GM12873 (cell line): ENCODE data around the gene USP15.

Experiments
- TF ChIP-seq, protein P1 (sequence below): IDR thresholded peaks from 2 replicates; pipeline ENCODE4 v1.5.1; 2012; ENCODE audit warnings: low read depth, mild to moderate bottlenecking, moderate library complexity, low read length, control low read depth; ENCODE audit not compliant: insufficient read depth; ENCODE audit errors: missing control alignments

The USP15 gene

DNA sequence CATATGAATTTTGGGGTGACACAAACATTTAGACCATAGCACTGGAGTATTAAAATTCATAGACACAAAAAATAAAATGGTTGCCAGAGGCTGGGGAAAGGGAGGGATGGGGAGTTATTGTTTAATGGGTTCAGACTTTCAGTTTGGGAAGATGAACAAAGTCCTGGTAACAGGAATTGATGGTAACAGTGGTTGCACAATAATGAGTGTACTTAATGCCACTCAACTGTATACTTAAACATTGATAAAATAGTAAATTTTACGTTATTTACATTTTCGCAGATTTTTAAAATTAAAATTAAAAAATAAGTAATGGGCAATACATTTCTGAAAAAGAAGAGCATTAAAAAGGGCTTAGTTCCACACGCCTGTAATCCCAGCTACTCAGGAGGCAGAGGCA is 35.6 kb upstream of the USP15 start:
- TF ChIP-seq, protein P1, sequence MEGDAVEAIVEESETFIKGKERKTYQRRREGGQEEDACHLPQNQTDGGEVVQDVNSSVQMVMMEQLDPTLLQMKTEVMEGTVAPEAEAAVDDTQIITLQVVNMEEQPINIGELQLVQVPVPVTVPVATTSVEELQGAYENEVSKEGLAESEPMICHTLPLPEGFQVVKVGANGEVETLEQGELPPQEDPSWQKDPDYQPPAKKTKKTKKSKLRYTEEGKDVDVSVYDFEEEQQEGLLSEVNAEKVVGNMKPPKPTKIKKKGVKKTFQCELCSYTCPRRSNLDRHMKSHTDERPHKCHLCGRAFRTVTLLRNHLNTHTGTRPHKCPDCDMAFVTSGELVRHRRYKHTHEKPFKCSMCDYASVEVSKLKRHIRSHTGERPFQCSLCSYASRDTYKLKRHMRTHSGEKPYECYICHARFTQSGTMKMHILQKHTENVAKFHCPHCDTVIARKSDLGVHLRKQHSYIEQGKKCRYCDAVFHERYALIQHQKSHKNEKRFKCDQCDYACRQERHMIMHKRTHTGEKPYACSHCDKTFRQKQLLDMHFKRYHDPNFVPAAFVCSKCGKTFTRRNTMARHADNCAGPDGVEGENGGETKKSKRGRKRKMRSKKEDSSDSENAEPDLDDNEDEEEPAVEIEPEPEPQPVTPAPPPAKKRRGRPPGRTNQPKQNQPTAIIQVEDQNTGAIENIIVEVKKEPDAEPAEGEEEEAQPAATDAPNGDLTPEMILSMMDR, result no peak

DNA sequence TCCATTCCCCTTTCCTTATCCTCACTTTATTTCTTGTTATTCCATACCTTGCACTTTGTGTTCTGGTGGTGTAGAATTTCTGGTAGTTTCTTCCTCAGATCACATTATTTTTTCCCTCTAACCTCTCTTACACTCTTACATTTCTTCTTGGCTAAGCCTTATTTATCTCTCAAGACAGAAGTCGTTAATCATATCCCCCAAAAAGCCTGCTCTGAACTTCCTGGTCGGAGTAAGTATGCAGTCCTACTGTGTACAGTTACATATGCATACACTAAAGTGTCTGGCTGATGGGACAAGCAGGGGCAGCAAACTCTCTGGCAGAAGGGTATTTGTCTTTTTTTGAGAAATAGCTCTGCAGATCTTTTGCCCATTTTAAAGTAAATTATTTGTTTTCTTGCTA is 33.1 kb upstream of the USP15 start:
- TF ChIP-seq, protein P1, result no peak

DNA sequence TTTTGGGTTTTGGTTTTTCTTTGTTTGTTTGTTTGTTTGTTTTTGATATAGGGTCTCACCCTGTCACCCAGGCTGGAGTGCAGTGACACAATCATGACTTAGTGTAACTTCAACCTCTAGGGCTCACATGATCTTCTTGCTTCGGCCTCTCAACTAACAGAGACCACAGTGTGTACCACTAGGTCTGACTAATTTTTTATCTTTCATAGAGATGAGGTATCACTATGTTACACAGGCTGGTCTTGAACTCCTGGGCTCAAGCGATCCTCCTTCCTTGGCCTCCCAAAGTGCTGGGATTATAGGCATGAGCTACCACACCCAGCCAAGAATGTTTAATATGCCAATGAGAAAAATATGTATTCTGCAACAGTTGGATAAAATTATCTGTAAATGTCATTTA is 29.6 kb upstream of the USP15 start:
- TF ChIP-seq, protein P1, result no peak

DNA sequence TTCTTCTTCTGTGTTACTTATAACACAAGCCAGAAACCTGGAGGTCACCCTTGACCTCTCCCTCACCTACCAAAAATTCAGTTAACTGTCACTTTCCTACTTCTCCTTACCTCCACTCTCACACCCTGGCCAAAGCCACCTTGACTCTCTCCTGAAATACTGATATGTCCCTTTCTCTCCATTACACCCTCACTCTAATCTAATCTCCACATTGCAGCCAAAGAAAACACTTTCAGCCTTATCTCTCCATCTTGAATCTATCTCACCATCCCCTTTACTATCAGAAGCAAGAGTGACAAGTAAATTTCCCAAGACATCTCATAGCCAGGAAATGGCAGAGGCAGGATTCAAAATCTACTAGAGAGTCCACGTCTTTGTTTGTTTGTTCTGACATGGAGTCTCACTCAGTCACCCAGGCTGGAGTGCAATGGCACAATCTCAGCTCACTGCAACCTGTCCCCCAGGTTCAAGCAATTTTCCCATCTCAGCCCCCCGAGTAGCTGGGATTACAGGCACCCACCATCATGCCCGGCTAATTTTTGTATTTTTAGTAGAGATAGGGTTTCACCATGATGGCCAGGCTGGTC is 28.0 kb upstream of the USP15 start:
- TF ChIP-seq, protein P1, result no peak

DNA sequence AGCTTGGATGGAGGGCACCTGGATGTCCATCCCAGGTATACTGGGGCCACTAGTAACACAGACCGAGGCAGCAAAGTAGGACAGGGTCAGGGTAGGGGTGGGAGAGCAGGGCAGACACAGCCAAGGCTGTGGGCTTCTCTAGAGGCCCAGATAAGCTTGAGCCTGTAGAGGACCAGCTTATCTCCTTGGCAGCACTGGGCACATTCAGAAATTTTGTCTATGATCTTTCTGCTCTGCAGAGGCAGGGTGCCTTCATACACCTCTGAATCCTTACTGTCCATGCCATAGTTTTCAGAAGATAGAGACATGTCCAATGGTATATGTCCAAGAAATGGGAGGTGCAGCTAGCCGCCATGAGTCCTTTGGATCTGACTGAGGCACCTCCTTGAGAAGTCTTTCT is 26.4 kb upstream of the USP15 start:
- TF ChIP-seq, protein P1, result no peak

DNA sequence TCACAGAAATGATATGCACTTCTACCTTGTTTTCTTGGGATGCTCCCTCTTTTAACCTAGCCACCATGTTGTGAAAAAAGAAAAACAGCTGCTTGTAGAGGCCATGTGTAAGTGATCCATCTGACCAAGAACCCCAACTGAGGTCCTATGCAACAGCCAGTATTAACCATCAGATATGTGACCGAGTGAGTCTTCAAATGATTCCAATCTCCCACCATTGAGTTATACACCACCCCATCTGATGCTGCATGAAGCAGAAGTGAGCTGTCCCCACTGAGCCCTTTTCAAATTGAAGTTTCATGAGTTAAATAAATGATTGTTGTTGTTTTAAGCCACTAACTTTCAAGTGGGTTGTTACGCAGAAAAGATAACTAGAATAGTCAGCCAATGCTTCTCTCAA is 20.6 kb upstream of the USP15 start:
- TF ChIP-seq, protein P1, result no peak

DNA sequence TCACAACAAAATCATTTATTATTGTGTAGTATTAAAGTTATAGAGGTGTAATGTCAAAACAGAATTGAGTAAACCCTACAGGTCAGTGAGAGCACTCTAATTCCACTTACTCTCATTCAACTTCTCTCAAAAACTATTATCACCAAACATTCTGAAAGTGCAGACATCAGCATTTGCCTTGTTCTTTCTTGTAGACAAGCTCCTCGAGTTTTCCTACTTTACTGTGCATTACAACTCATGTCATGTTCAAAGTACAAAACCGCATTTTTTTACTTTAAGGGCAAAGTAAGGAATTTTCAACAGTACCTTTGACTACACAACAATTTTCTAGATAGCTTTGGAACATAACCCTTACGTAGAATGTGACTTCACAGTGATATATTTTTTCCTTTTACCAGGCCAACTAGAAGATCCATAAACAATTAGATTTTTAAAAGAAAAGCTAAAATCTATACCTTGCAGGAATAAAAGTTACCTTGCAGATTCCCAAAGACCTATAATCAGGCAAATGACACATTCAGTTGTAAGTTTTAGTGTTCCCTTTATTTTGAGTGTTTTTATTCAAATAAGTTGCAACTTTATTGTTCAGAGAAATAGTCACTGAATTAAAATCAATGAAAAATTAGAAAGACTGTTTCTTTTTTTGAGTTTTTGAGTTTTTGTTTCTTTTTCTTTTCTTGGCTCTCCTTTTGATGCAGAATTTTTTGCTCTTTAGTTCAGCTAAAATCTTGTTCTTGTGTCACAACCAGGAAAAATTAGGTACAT is 12.7 kb upstream of the USP15 start:
- TF ChIP-seq, protein P1, result no peak
